ENCODE measurements around the gene MAPK4.

DNA sequence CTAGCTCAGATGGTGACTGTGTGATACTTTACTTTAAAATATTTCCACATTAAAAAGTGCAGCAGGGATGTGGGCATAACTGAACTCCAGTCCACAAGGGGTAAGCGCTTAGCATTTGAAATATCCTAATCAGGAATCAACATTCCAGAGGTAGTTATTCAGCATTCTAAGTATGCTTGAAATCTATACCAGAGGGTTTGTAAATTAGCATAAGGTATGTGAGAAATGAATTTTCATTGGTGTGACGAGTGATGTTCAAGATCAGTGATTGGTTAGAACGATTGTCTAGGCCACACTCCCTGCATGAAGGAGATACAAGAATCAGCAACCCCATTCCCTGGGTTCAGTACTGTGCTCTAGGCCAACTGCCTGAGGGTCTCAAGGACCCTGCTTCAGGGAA lies 42.6 kb downstream of the MAPK4 start:
- TF ChIP-seq POLR2AphosphoS5 (IDR thresholded peaks at IDR 0.05; ENCODE audit: borderline replicate concordance, low read depth, low read length) (no peak), EZH2 (IDR thresholded peaks at IDR 0.05) (no peak)

Measured in SK-N-MC (cell line).